ENCODE measurements around the gene SELL. TPM values are rescaled to one million over a fixed set of nuclear protein-coding genes. Genes with fewer than 3 reads are reported as not detected.

SELL gene
- polyA plus RNA-seq, 1 experiment = 0.05 TPM

- Histone ChIP-seq H3K4me3 (ENCODE audit: low read depth, low read length) (no peak overlapping the region), H3K36me3 (ENCODE audit: control insufficient read depth, insufficient read depth, low read length) (no peaks in the 10 kb centered on the region), H3K27me3 (ENCODE audit: control insufficient read depth, insufficient read depth, low read length) (no peaks in the 10 kb centered on the region; the same call in 1 of the 2 replicates)
- no peak for TF ChIP-seq CTCF (IDR thresholded peaks at IDR 0.05; ENCODE audit: insufficient read depth, low read depth, low read length)
- ChIA-PET CTCF (no interaction called here), POLR2A (no interaction called here)
- DNase-seq (ENCODE audit: low read depth) = no peak
Measured at GRCh38 chr1:169697755-169698154, 13.7 kb downstream of the SELL start.

- Histone ChIP-seq H3K36me3 (ENCODE audit: control insufficient read depth, insufficient read depth, low read length) (no peaks in the 10 kb centered on the region), H3K27me3 (ENCODE audit: control insufficient read depth, insufficient read depth, low read length) (no peaks in the 10 kb centered on the region; the same call in 1 of the 2 replicates), H3K4me3 (ENCODE audit: low read depth, low read length) (no peak overlapping the region)
- no peak for DNase-seq (ENCODE audit: low read depth)
- ChIA-PET POLR2A (no interaction called here), CTCF (no interaction called here)
- TF ChIP-seq CTCF (IDR thresholded peaks at IDR 0.05; ENCODE audit: insufficient read depth, low read depth, low read length) = no peak
Measured at GRCh38 chr1:169696273-169697100, 14.9 kb downstream of the SELL start.

- POLR2A ChIA-PET = no interaction called here
- Histone ChIP-seq H3K4me3 (ENCODE audit: low read depth, low read length) (no peak overlapping the region), H3K27me3 (ENCODE audit: control insufficient read depth, insufficient read depth, low read length) (no peaks in the 10 kb centered on the region; the same call in 1 of the 2 replicates), H3K36me3 (ENCODE audit: control insufficient read depth, insufficient read depth, low read length) (no peaks in the 10 kb centered on the region)
- CTCF ChIA-PET = interaction anchor here (0.6 kb wide), 1 partner anchor 17 kb away, joined by 4 read pairs; no protein-coding TSS in a partner anchor
- no peak for DNase-seq (ENCODE audit: low read depth)
- no peak for TF ChIP-seq CTCF (IDR thresholded peaks at IDR 0.05; ENCODE audit: insufficient read depth, low read depth, low read length)
Measured at GRCh38 chr1:169694304-169695075, 16.9 kb downstream of the SELL start.

- TF ChIP-seq CTCF (IDR thresholded peaks at IDR 0.05; ENCODE audit: insufficient read depth, low read depth, low read length) = no peak
- no peak for DNase-seq (ENCODE audit: low read depth)
- POLR2A ChIA-PET = no interaction called here
- Histone ChIP-seq H3K36me3 (ENCODE audit: control insufficient read depth, insufficient read depth, low read length) (no peaks in the 10 kb centered on the region), H3K27me3 (ENCODE audit: control insufficient read depth, insufficient read depth, low read length) (no peaks in the 10 kb centered on the region; the same call in 1 of the 2 replicates), H3K4me3 (ENCODE audit: low read depth, low read length) (no peak overlapping the region)
- CTCF ChIA-PET = interaction anchor here (0.6 to 1.4 kb wide), 2 partner anchors 12 to 1137 kb away, joined by 3 read pairs; no protein-coding TSS in a partner anchor
Measured at GRCh38 chr1:169692756-169693460, 18.5 kb downstream of the SELL start.

Data from BJ (cell line).